Ectodermal cell (in vitro differentiated cells): ENCODE measurements around the gene RPA3. TPM values are rescaled to one million over a fixed set of nuclear protein-coding genes. Genes with fewer than 3 reads are reported as not detected.

Source experiments
- H3K27ac ChIP-seq: 2 replicates; pipeline ENCODE4 v1.7.0; 2013; ENCODE audit warnings: mild to moderate bottlenecking, low read depth, low read length; ENCODE audit not compliant: insufficient read depth, poor library complexity, severe bottlenecking
- H3K27me3 ChIP-seq: 2 replicates; pipeline ENCODE4 v1.7.0; 2013; ENCODE audit warnings: mild to moderate bottlenecking, low read length; ENCODE audit not compliant: insufficient read depth, control insufficient read depth, poor library complexity, severe bottlenecking
- H3K36me3 ChIP-seq: one replicate; pipeline ENCODE4 v1.7.0; 2013; ENCODE audit warnings: low read length; ENCODE audit not compliant: control insufficient read depth, insufficient read depth
- H3K4me1 ChIP-seq: one replicate; pipeline ENCODE4 v1.7.0; 2013; ENCODE audit warnings: low read length; ENCODE audit not compliant: control insufficient read depth, insufficient read depth
- H3K4me3 ChIP-seq: 2 replicates; pipeline ENCODE4 v1.7.0; 2013; ENCODE audit warnings: low read depth, low read length, control low read depth; ENCODE audit not compliant: insufficient read depth
- H3K9me3 ChIP-seq: 2 replicates; pipeline ENCODE4 v1.7.0; 2013; ENCODE audit warnings: mild to moderate bottlenecking, low read length, moderate library complexity; ENCODE audit not compliant: control insufficient read depth
- WGBS, 2 experiments: methylation state at CpG; one replicate each; pipeline ENCODE4 v1.1.7; 2013; ENCODE audit warnings: missing lambda C conversion rate in 2 of 2; 5-methylcytosine and 5-hydroxymethylcytosine counted together
- polyA plus RNA-seq, 4 experiments: library from polyadenylated mRNA; stranded (reverse); fragments of 50-300 nt; gene quantifications; one replicate each; pipeline ENCODE4 v1.2.3, GENCODE V29; 2013

Gene RPA3
- 80.7 TPM for polyA plus RNA-seq (2013, experiment 1 of 4)
- 97.9 TPM for polyA plus RNA-seq (2013, experiment 2 of 4)
- 83.8 TPM for polyA plus RNA-seq (2013, experiment 3 of 4)
- 85.5 TPM for polyA plus RNA-seq (2013, experiment 4 of 4)

GRCh38 chr7:7718492-7718891 lies at the start of gene RPA3:
TSS of gene RPA3 (minus strand) at chr7:7718607. CDS start at chr7:7640418, 78,189 bp downstream.
- 100% methylated on average over 1 of the region's 1 CpG; no CpG with 5 or more reads in 1 of the 2 experiments for WGBS, 2 experiments
- Histone ChIP-seq H3K36me3 (no peaks in the 10 kb centered on the region), H3K4me1 (no peaks in the 10 kb centered on the region), H3K4me3 (no peak within 1 kb of the TSS), H3K27me3 (no peaks in the 10 kb centered on the region), H3K9me3 (no peaks in the 10 kb centered on the region), H3K27ac (no peak within 1 kb of the TSS)

GRCh38 chr7:7766671-7767070 lies 48.3 kb upstream of the RPA3 start:
- Histone ChIP-seq H3K4me3 (no peak overlapping the region), H3K36me3 (no peaks in the 10 kb centered on the region), H3K9me3 (no peaks in the 10 kb centered on the region), H3K27ac (no peak overlapping the region), H3K27me3 (no peaks in the 10 kb centered on the region), H3K4me1 (no peaks in the 10 kb centered on the region)

- Histone ChIP-seq H3K27me3 (no peaks in the 10 kb centered on the region), H3K9me3 (no peaks in the 10 kb centered on the region), H3K36me3 (no peaks in the 10 kb centered on the region), H3K4me3 (no peak overlapping the region), H3K4me1 (no peaks in the 10 kb centered on the region), H3K27ac (no peak overlapping the region)
Measured at GRCh38 chr7:7765422-7765821, 47.0 kb upstream of the RPA3 start.

- H3K4me1 ChIP-seq: no peaks in the 10 kb centered on the region
- no peaks in the 10 kb centered on the region for H3K36me3 ChIP-seq
- H3K27me3 ChIP-seq: no peaks in the 10 kb centered on the region
- no peaks in the 10 kb centered on the region for H3K9me3 ChIP-seq
- WGBS, 2 experiments: 80 to 95% methylated on average over 3 of the region's 3 CpGs
- H3K27ac ChIP-seq: no peak overlapping the region
- no peak overlapping the region for H3K4me3 ChIP-seq
Measured at GRCh38 chr7:7764520-7765396, 46.4 kb upstream of the RPA3 start.

GRCh38 chr7:7761974-7762779 lies 43.8 kb upstream of the RPA3 start:
- Histone ChIP-seq H3K27me3 (no peaks in the 10 kb centered on the region), H3K36me3 (no peaks in the 10 kb centered on the region), H3K9me3 (no peaks in the 10 kb centered on the region), H3K4me1 (peaks cover 3% of the 10 kb centered on the region), H3K4me3 (no peak overlapping the region), H3K27ac (no peak overlapping the region)
- WGBS, 2 experiments: 87% methylated on average over 9 of the region's 9 CpGs

- peaks cover 3% of the 10 kb centered on the region for H3K4me1 ChIP-seq
- H3K9me3 ChIP-seq: no peaks in the 10 kb centered on the region
- H3K27ac ChIP-seq: no peak overlapping the region
- WGBS, 2 experiments: 83 to 89% methylated on average over 5 of the region's 5 CpGs
- no peaks in the 10 kb centered on the region for H3K36me3 ChIP-seq
- H3K27me3 ChIP-seq: no peaks in the 10 kb centered on the region
- H3K4me3 ChIP-seq: no peak overlapping the region
Measured at GRCh38 chr7:7761340-7761973, 43.0 kb upstream of the RPA3 start.

GRCh38 chr7:7757576-7757975 lies 39.2 kb upstream of the RPA3 start:
- no peaks in the 10 kb centered on the region for H3K36me3 ChIP-seq
- H3K4me1 ChIP-seq: peaks cover 3% of the 10 kb centered on the region
- no peaks in the 10 kb centered on the region for H3K27me3 ChIP-seq
- no peak overlapping the region for H3K27ac ChIP-seq
- H3K4me3 ChIP-seq: no peak overlapping the region
- 91 to 92% methylated on average over 4 of the region's 4 CpGs for WGBS, 2 experiments
- H3K9me3 ChIP-seq: no peaks in the 10 kb centered on the region

- H3K9me3 ChIP-seq: no peaks in the 10 kb centered on the region
- H3K36me3 ChIP-seq: no peaks in the 10 kb centered on the region
- no peaks in the 10 kb centered on the region for H3K27me3 ChIP-seq
- H3K4me1 ChIP-seq: peaks cover 3% of the 10 kb centered on the region
- no peak overlapping the region for H3K27ac ChIP-seq
- WGBS, 2 experiments: 96 to 98% methylated on average over 3 of the region's 3 CpGs
- no peak overlapping the region for H3K4me3 ChIP-seq
Measured at GRCh38 chr7:7756577-7756976, 38.2 kb upstream of the RPA3 start.

GRCh38 chr7:7751243-7752092 lies 33.1 kb upstream of the RPA3 start:
- Histone ChIP-seq H3K36me3 (no peaks in the 10 kb centered on the region), H3K27ac (peak overlapping the region; percentile 50), H3K27me3 (no peaks in the 10 kb centered on the region), H3K4me3 (no peak overlapping the region), H3K9me3 (no peaks in the 10 kb centered on the region), H3K4me1 (no peaks in the 10 kb centered on the region)
- 92 to 100% methylated on average over 2 of the region's 3 CpGs for WGBS, 2 experiments
